ENCODE results near the gene KCNAB1.
"Not testable (repeated sequence)": the region's sequence is repeated elsewhere in the genome, so short reads cannot be mapped to it uniquely, and the experiment has no call there.

The KCNAB1 gene

DNA sequence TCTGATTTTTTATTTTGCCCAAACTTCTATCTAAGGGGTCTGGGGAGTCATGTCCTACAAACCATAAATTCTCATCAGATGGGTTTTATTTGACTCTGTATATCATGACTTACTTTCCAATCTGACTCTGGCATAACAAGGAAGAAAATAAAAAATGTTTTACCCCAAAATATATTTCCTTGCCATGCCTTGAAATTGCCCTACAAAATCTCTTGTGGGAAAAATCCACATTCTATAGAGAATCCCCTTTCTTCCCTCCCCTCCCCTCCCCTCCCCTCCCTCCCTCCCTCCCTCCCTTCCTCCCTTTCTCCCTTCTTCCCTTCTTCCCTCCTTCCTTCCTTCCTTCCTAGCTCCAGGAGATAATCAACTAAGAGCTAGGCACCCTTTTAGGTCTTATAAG lies 110.8 kb downstream of the KCNAB1 start:
- not testable (repeated sequence) for H3K4me1 ChIP-seq (ENCODE audit: control insufficient read depth, insufficient read depth, low read length); H3K9me3 ChIP-seq (ENCODE audit: control insufficient read depth, low read length); H3K27me3 ChIP-seq (ENCODE audit: control insufficient read depth, insufficient read depth, low read length, poor library complexity, severe bottlenecking); H3K36me3 ChIP-seq (ENCODE audit: control insufficient read depth, insufficient read depth, low read length); H3K27ac ChIP-seq (ENCODE audit: insufficient read depth, low read depth, low read length, poor library complexity, severe bottlenecking); H3K4me3 ChIP-seq (ENCODE audit: insufficient read depth, low read depth, low read length)

DNA sequence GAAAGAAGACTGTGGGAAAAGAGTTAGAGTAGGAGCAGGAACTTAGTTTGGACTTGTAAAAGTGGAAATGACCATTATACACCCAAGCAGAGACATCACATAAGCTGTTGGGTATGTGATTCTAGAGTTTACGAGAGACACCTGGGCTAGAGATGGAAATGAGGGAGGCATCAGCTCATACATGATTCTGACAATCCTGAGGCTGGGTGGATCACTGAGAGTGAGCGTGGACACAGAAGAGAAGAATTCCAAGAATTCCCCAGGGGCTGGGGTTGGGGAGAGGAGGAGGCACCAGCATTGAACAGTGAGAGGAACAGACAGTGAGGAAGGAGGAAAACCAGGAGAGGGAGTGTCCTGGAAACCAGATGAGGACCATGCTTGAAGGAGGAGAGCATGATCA lies 113.5 kb downstream of the KCNAB1 start:
- no peak overlapping the region for H3K4me3 ChIP-seq (ENCODE audit: insufficient read depth, low read depth, low read length)
- no peaks in the 10 kb centered on the region for H3K9me3 ChIP-seq (ENCODE audit: control insufficient read depth, low read length)
- no peaks in the 10 kb centered on the region for H3K4me1 ChIP-seq (ENCODE audit: control insufficient read depth, insufficient read depth, low read length)
- 78 to 80% methylated on average over 2 of the region's 2 CpGs for WGBS, 2 experiments
- no peaks in the 10 kb centered on the region for H3K36me3 ChIP-seq (ENCODE audit: control insufficient read depth, insufficient read depth, low read length)
- H3K27me3 ChIP-seq (ENCODE audit: control insufficient read depth, insufficient read depth, low read length, poor library complexity, severe bottlenecking), result no peaks in the 10 kb centered on the region
- no peak overlapping the region for H3K27ac ChIP-seq (ENCODE audit: insufficient read depth, low read depth, low read length, poor library complexity, severe bottlenecking)

DNA sequence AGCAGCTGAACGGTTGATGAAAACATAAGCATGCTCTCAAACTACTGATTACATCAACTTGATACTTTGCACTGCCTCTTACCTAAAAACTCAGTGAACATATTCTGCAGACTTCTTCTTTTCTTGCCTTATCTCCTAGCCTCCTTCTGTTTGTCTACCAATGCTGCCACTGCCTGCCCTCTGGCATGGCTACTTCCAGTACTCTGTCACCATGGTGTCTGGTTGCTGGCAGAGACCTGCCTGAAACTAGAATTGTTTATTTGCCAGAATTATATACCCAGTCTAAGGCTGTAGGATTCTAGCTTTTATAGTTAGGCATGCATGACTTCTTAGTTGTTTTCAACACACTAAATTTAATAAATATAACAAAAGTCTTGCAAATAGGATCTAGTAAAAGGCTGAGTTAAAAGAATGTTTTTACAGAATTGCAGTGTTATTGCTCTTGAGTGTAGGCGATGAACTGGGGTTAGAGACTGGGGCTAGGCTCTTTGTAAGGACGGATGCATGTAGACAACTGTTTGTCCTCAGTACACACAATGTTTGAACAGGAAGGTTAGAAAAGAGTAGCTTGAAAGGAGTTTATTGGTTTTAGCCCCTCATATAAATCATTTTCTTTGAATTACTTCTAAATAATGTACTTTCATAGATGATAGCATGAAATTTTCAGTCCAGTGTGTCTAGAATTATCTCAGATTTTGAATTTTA lies 116.3 kb downstream of the KCNAB1 start:
- H3K27ac ChIP-seq (ENCODE audit: insufficient read depth, low read depth, low read length, poor library complexity, severe bottlenecking), result no peak overlapping the region
- H3K36me3 ChIP-seq (ENCODE audit: control insufficient read depth, insufficient read depth, low read length), result no peaks in the 10 kb centered on the region
- no peaks in the 10 kb centered on the region for H3K27me3 ChIP-seq (ENCODE audit: control insufficient read depth, insufficient read depth, low read length, poor library complexity, severe bottlenecking)
- no peak overlapping the region for H3K4me3 ChIP-seq (ENCODE audit: insufficient read depth, low read depth, low read length)
- 93 to 95% methylated on average over 3 of the region's 3 CpGs for WGBS, 2 experiments
- H3K9me3 ChIP-seq (ENCODE audit: control insufficient read depth, low read length), result no peaks in the 10 kb centered on the region
- H3K4me1 ChIP-seq (ENCODE audit: control insufficient read depth, insufficient read depth, low read length), result no peaks in the 10 kb centered on the region

- Histone ChIP-seq H3K9me3 (ENCODE audit: control insufficient read depth, low read length) (no peaks in the 10 kb centered on the region), H3K4me3 (ENCODE audit: insufficient read depth, low read depth, low read length) (no peak overlapping the region), H3K27me3 (ENCODE audit: control insufficient read depth, insufficient read depth, low read length, poor library complexity, severe bottlenecking) (no peaks in the 10 kb centered on the region), H3K4me1 (ENCODE audit: control insufficient read depth, insufficient read depth, low read length) (no peaks in the 10 kb centered on the region), H3K27ac (ENCODE audit: insufficient read depth, low read depth, low read length, poor library complexity, severe bottlenecking) (no peak overlapping the region), H3K36me3 (ENCODE audit: control insufficient read depth, insufficient read depth, low read length) (no peaks in the 10 kb centered on the region)
- WGBS, 2 experiments, result 96 to 97% methylated on average over 5 of the region's 5 CpGs
Measured at GRCh38 chr3:156240642-156241041, 120.3 kb downstream of the KCNAB1 start.

- Histone ChIP-seq H3K27me3 (ENCODE audit: control insufficient read depth, insufficient read depth, low read length, poor library complexity, severe bottlenecking) (no peaks in the 10 kb centered on the region), H3K36me3 (ENCODE audit: control insufficient read depth, insufficient read depth, low read length) (no peaks in the 10 kb centered on the region), H3K9me3 (ENCODE audit: control insufficient read depth, low read length) (no peaks in the 10 kb centered on the region), H3K4me1 (ENCODE audit: control insufficient read depth, insufficient read depth, low read length) (peaks cover 6% of the 10 kb centered on the region), H3K27ac (ENCODE audit: insufficient read depth, low read depth, low read length, poor library complexity, severe bottlenecking) (no peak overlapping the region), H3K4me3 (ENCODE audit: insufficient read depth, low read depth, low read length) (no peak overlapping the region)
- 87 to 93% methylated on average over 5 of the region's 5 CpGs for WGBS, 2 experiments
Measured at GRCh38 chr3:156246961-156247725, 126.8 kb downstream of the KCNAB1 start.

- Histone ChIP-seq H3K4me3 (ENCODE audit: insufficient read depth, low read depth, low read length) (no peak overlapping the region), H3K36me3 (ENCODE audit: control insufficient read depth, insufficient read depth, low read length) (no peaks in the 10 kb centered on the region), H3K27ac (ENCODE audit: insufficient read depth, low read depth, low read length, poor library complexity, severe bottlenecking) (no peak overlapping the region), H3K4me1 (ENCODE audit: control insufficient read depth, insufficient read depth, low read length) (peaks cover 6% of the 10 kb centered on the region), H3K9me3 (ENCODE audit: control insufficient read depth, low read length) (no peaks in the 10 kb centered on the region), H3K27me3 (ENCODE audit: control insufficient read depth, insufficient read depth, low read length, poor library complexity, severe bottlenecking) (no peaks in the 10 kb centered on the region)
- WGBS, 2 experiments, result 100% methylated on average over 1 of the region's 1 CpG
Measured at GRCh38 chr3:156250550-156250949, 130.2 kb downstream of the KCNAB1 start.

DNA sequence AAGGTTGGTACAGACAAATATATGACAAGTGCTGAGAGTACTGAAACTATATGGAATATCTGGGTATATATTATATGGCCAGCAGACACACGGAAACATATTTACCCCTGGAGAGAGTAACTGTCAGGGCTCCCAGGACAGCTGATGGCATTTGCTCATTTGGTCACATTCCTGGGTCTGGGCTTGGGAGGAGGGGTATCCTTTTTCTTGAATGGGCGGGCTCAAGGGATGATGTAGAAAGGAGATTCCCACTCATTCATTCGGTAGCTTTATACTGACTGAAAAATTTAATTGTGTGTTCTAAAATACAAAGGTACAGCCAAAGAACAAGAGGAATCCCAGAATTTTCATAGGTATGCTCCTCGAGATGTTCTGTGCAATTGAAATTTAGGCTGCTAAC lies 131.0 kb downstream of the KCNAB1 start:
- no peak overlapping the region for H3K27ac ChIP-seq (ENCODE audit: insufficient read depth, low read depth, low read length, poor library complexity, severe bottlenecking)
- H3K9me3 ChIP-seq (ENCODE audit: control insufficient read depth, low read length), result no peaks in the 10 kb centered on the region
- 94 to 100% methylated on average over 2 to 4 of the region's 4 CpGs for WGBS, 2 experiments
- H3K36me3 ChIP-seq (ENCODE audit: control insufficient read depth, insufficient read depth, low read length), result no peaks in the 10 kb centered on the region
- no peak overlapping the region for H3K4me3 ChIP-seq (ENCODE audit: insufficient read depth, low read depth, low read length)
- H3K4me1 ChIP-seq (ENCODE audit: control insufficient read depth, insufficient read depth, low read length), result peaks cover 6% of the 10 kb centered on the region
- no peaks in the 10 kb centered on the region for H3K27me3 ChIP-seq (ENCODE audit: control insufficient read depth, insufficient read depth, low read length, poor library complexity, severe bottlenecking)

DNA sequence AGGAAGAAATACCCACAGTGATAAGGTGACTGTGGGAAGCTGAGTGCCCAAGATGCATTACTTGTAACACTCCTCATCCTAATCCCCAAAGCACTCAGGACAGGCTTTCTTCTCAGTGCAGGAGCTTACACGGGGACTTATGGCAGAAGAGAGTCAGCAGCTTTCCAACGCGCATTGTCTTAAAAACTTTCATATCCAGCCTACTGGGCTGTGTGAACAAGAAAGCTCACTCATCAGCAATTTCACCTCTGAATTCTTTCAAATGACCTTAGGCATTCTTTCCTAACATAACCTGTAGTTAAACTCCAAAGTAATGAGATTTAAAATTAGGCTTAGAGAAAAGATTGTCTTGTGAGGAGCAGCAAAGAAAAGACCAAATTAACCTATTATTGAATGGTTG lies 132.3 kb downstream of the KCNAB1 start:
- 84 to 90% methylated on average over 3 of the region's 3 CpGs for WGBS, 2 experiments
- Histone ChIP-seq H3K4me3 (ENCODE audit: insufficient read depth, low read depth, low read length) (no peak overlapping the region), H3K27me3 (ENCODE audit: control insufficient read depth, insufficient read depth, low read length, poor library complexity, severe bottlenecking) (no peaks in the 10 kb centered on the region), H3K36me3 (ENCODE audit: control insufficient read depth, insufficient read depth, low read length) (no peaks in the 10 kb centered on the region), H3K27ac (ENCODE audit: insufficient read depth, low read depth, low read length, poor library complexity, severe bottlenecking) (no peak overlapping the region), H3K9me3 (ENCODE audit: control insufficient read depth, low read length) (no peaks in the 10 kb centered on the region), H3K4me1 (ENCODE audit: control insufficient read depth, insufficient read depth, low read length) (peaks cover 6% of the 10 kb centered on the region)

GRCh38 chr3:156253150-156253549 lies 132.8 kb downstream of the KCNAB1 start:
- Histone ChIP-seq H3K4me1 (ENCODE audit: control insufficient read depth, insufficient read depth, low read length) (peaks cover 6% of the 10 kb centered on the region), H3K4me3 (ENCODE audit: insufficient read depth, low read depth, low read length) (no peak overlapping the region), H3K36me3 (ENCODE audit: control insufficient read depth, insufficient read depth, low read length) (no peaks in the 10 kb centered on the region), H3K27ac (ENCODE audit: insufficient read depth, low read depth, low read length, poor library complexity, severe bottlenecking) (no peak overlapping the region), H3K9me3 (ENCODE audit: control insufficient read depth, low read length) (no peaks in the 10 kb centered on the region), H3K27me3 (ENCODE audit: control insufficient read depth, insufficient read depth, low read length, poor library complexity, severe bottlenecking) (no peaks in the 10 kb centered on the region)
- WGBS, 2 experiments, result 75 to 90% methylated on average over 1 of the region's 1 CpG

- 94 to 97% methylated on average over 4 of the region's 4 CpGs for WGBS, 2 experiments
- H3K27ac ChIP-seq (ENCODE audit: insufficient read depth, low read depth, low read length, poor library complexity, severe bottlenecking), result no peak overlapping the region
- H3K4me3 ChIP-seq (ENCODE audit: insufficient read depth, low read depth, low read length), result no peak overlapping the region
- no peaks in the 10 kb centered on the region for H3K9me3 ChIP-seq (ENCODE audit: control insufficient read depth, low read length)
- H3K27me3 ChIP-seq (ENCODE audit: control insufficient read depth, insufficient read depth, low read length, poor library complexity, severe bottlenecking), result no peaks in the 10 kb centered on the region
- no peaks in the 10 kb centered on the region for H3K36me3 ChIP-seq (ENCODE audit: control insufficient read depth, insufficient read depth, low read length)
- peaks cover 6% of the 10 kb centered on the region for H3K4me1 ChIP-seq (ENCODE audit: control insufficient read depth, insufficient read depth, low read length)
Measured at GRCh38 chr3:156256256-156256655, 135.9 kb downstream of the KCNAB1 start.

All from ectodermal cell (in vitro differentiated cells).